ENCODE data around the gene NEU3. TPM values are rescaled to one million over a fixed set of nuclear protein-coding genes. Genes with fewer than 3 reads are reported as not detected.
"Not testable (repeated sequence)": the region's sequence is repeated elsewhere in the genome, so short reads cannot be mapped to it uniquely, and the experiment has no call there.

Gene NEU3
- total RNA-seq, 2 donors from 2014 or later, result 19.4 to 26.2 TPM

DNA sequence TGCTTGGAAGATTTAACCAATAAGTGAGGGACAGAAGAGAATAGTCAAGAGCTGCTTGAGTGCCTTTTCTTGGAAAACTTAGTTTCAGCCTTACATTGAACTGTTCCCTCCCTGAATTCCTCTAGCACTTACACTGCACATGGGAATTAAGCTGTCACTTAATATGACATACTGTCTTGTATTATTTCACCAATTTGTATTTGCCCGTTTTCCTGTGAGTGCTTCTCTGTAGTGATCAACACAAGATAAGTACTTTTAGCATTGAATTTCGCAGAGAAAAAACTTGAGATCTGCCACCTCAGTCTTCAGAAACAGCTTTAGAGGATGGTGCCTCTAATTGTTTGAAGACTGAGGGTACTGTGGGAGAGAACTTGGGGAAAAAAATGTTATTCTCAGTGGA is 36.0 kb upstream of the NEU3 start:
- H3K27me3 ChIP-seq (replicated peaks; ENCODE audit: insufficient read depth), result no peaks in the 10 kb centered on the region
- H3K27ac ChIP-seq, result no peak overlapping the region
- no peaks in the 10 kb centered on the region for H3K36me3 ChIP-seq
- no peak overlapping the region for H3K4me3 ChIP-seq
- intact Hi-C loops (cut with DNase I), result no loop called here
- WGBS, result 67% methylated on average over 2 of the region's 2 CpGs
- no peaks in the 10 kb centered on the region for H3K9me3 ChIP-seq
- peaks cover 3% of the 10 kb centered on the region for H3K4me1 ChIP-seq (replicated peaks)
- DNase-seq (ENCODE audit: low spot score), result no peak
- TF ChIP-seq POLR2A (IDR thresholded peaks at IDR 0.05), result no peak
- TF ChIP-seq POLR2AphosphoS5 (IDR thresholded peaks at IDR 0.05), result no peak
- TF ChIP-seq CTCF (IDR thresholded peaks at IDR 0.05), result no peak

- no peaks in the 10 kb centered on the region for H3K27me3 ChIP-seq (replicated peaks; ENCODE audit: insufficient read depth)
- H3K36me3 ChIP-seq, result no peaks in the 10 kb centered on the region
- WGBS, result 88% methylated on average over 5 of the region's 5 CpGs
- no peak for TF ChIP-seq CTCF (IDR thresholded peaks at IDR 0.05)
- TF ChIP-seq POLR2A (IDR thresholded peaks at IDR 0.05), result no peak
- TF ChIP-seq POLR2AphosphoS5 (IDR thresholded peaks at IDR 0.05), result no peak
- no peak overlapping the region for H3K27ac ChIP-seq
- H3K4me1 ChIP-seq (replicated peaks), result peaks cover 3% of the 10 kb centered on the region
- no peaks in the 10 kb centered on the region for H3K9me3 ChIP-seq
- intact Hi-C loops (cut with DNase I), result no loop called here
- no peak for DNase-seq (ENCODE audit: low spot score)
- H3K4me3 ChIP-seq, result no peak overlapping the region
Observed at GRCh38 chr11:74953451-74953850, 35.3 kb upstream of the NEU3 start.

GRCh38 chr11:74954199-74954598 is 34.5 kb upstream of the NEU3 start:
- H3K27ac ChIP-seq, result no peak overlapping the region
- H3K9me3 ChIP-seq, result no peaks in the 10 kb centered on the region
- no peaks in the 10 kb centered on the region for H3K27me3 ChIP-seq (replicated peaks; ENCODE audit: insufficient read depth)
- intact Hi-C loops (cut with DNase I), result no loop called here
- WGBS, result 100% methylated on average over 1 of the region's 1 CpG
- peaks cover 3% of the 10 kb centered on the region for H3K4me1 ChIP-seq (replicated peaks)
- no peak for TF ChIP-seq CTCF (IDR thresholded peaks at IDR 0.05)
- TF ChIP-seq POLR2A (IDR thresholded peaks at IDR 0.05), result no peak
- no peak for TF ChIP-seq POLR2AphosphoS5 (IDR thresholded peaks at IDR 0.05)
- H3K36me3 ChIP-seq, result no peaks in the 10 kb centered on the region
- no peak for DNase-seq (ENCODE audit: low spot score)
- no peak overlapping the region for H3K4me3 ChIP-seq

GRCh38 chr11:74956397-74957015 is 32.2 kb upstream of the NEU3 start:
- Histone ChIP-seq H3K9me3 (no peaks in the 10 kb centered on the region), H3K27me3 (replicated peaks; ENCODE audit: insufficient read depth) (no peaks in the 10 kb centered on the region), H3K4me1 (replicated peaks) (peaks cover 3% of the 10 kb centered on the region), H3K4me3 (no peak overlapping the region), H3K27ac (no peak overlapping the region), H3K36me3 (no peaks in the 10 kb centered on the region)
- no peak for TF ChIP-seq POLR2AphosphoS5 (IDR thresholded peaks at IDR 0.05)
- TF ChIP-seq CTCF (IDR thresholded peaks at IDR 0.05), result no peak
- TF ChIP-seq POLR2A (IDR thresholded peaks at IDR 0.05), result no peak
- intact Hi-C loops (cut with DNase I), result no loop called here
- WGBS, result 34% methylated on average over 4 of the region's 4 CpGs
- DNase-seq (ENCODE audit: low spot score), result no peak

- H3K4me1 ChIP-seq (replicated peaks), result peaks cover 3% of the 10 kb centered on the region
- intact Hi-C loops (cut with DNase I), result no loop called here
- H3K4me3 ChIP-seq, result no peak overlapping the region
- H3K36me3 ChIP-seq, result no peaks in the 10 kb centered on the region
- H3K27ac ChIP-seq, result no peak overlapping the region
- no peaks in the 10 kb centered on the region for H3K9me3 ChIP-seq
- TF ChIP-seq POLR2A (IDR thresholded peaks at IDR 0.05) (no peak), POLR2AphosphoS5 (IDR thresholded peaks at IDR 0.05) (no peak), CTCF (IDR thresholded peaks at IDR 0.05) (no peak)
- DNase-seq (ENCODE audit: low spot score), result no peak
- 95% methylated on average over 1 of the region's 1 CpG for WGBS
- no peaks in the 10 kb centered on the region for H3K27me3 ChIP-seq (replicated peaks; ENCODE audit: insufficient read depth)
Observed at GRCh38 chr11:74957937-74958629, 30.6 kb upstream of the NEU3 start.

DNA sequence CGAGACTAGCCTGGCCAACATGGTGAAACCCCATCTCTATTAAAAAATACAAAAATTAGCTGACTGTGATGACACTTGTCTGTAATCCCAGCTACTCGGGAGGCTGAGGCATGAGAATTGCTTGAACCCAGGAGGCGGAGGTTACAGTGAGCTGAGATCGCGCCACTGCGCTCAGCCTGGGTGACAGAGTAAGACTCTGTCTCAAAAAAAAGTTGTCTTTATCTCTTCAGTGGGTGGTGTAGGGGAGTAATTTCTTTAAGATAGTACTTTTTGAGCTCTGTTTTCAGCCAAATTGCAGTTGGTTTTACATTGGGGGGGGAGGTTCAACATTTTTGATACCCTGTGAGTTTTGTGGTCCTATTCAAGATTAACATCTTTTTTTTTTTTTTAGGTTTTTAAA is 28.6 kb upstream of the NEU3 start:
- intact Hi-C loops (cut with DNase I); H3K36me3 ChIP-seq; DNase-seq (ENCODE audit: low spot score); H3K27ac ChIP-seq; H3K9me3 ChIP-seq; H3K27me3 ChIP-seq (replicated peaks; ENCODE audit: insufficient read depth); H3K4me3 ChIP-seq; H3K4me1 ChIP-seq (replicated peaks): not testable (repeated sequence)
- WGBS, result 93% methylated on average over 6 of the region's 6 CpGs

Measured in prostate gland (tissue), 2 donors.